GM20000 (cell line): ENCODE data around the gene ZNF746.
"Not testable (repeated sequence)": the region's sequence is repeated elsewhere in the genome, so short reads cannot be mapped to it uniquely, and the experiment has no call there.

ENCODE experiments used
- DNase-seq: peaks from one replicate; pipeline ENCODE4 v3.0.0; 2012; ENCODE audit warnings: low spot score
- TF ChIP-seq, protein P1 (sequence below): IDR thresholded peaks from 2 replicates; pipeline ENCODE4 v1.5.1; 2012; ENCODE audit warnings: mild to moderate bottlenecking, control low read depth; ENCODE audit errors: extremely low read depth, missing control alignments

The ZNF746 gene

GRCh38 chr7:149448961-149449360 lies 48.6 kb downstream of the ZNF746 start:
- TF ChIP-seq, protein P1, sequence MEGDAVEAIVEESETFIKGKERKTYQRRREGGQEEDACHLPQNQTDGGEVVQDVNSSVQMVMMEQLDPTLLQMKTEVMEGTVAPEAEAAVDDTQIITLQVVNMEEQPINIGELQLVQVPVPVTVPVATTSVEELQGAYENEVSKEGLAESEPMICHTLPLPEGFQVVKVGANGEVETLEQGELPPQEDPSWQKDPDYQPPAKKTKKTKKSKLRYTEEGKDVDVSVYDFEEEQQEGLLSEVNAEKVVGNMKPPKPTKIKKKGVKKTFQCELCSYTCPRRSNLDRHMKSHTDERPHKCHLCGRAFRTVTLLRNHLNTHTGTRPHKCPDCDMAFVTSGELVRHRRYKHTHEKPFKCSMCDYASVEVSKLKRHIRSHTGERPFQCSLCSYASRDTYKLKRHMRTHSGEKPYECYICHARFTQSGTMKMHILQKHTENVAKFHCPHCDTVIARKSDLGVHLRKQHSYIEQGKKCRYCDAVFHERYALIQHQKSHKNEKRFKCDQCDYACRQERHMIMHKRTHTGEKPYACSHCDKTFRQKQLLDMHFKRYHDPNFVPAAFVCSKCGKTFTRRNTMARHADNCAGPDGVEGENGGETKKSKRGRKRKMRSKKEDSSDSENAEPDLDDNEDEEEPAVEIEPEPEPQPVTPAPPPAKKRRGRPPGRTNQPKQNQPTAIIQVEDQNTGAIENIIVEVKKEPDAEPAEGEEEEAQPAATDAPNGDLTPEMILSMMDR: no peak
- no peak for DNase-seq

- DNase-seq: not testable (repeated sequence)
Observed at GRCh38 chr7:149446026-149446425, 51.6 kb downstream of the ZNF746 start.

GRCh38 chr7:149444287-149444686 lies 53.3 kb downstream of the ZNF746 start:
- TF ChIP-seq, protein P1: no peak
- no peak for DNase-seq

- DNase-seq: no peak
- TF ChIP-seq, protein P1: no peak
Observed at GRCh38 chr7:149443523-149443922, 54.1 kb downstream of the ZNF746 start.

- DNase-seq: no peak
- TF ChIP-seq, protein P1: no peak
Observed at GRCh38 chr7:149442924-149443323, 54.7 kb downstream of the ZNF746 start.

DNA sequence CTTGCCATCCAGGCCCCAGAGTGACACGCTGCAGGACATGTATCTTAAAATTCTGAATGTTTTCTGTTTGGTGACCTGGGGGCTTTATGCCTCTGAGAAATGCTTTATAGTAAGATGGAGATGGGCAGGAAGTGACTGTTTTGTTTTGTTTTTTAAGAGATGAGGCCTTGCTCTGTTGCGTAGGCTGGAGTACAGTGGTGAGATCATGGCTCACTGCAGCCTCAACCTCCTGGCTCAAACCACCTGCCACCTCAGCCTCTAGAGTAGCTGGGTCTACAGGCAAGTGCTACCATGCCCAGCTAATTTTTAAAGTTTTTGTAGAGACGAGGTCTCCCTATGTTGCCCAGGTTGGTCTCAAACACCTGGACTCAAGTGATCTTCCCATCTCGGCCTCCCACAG lies 57.4 kb downstream of the ZNF746 start:
- TF ChIP-seq, protein P1: no peak

DNA sequence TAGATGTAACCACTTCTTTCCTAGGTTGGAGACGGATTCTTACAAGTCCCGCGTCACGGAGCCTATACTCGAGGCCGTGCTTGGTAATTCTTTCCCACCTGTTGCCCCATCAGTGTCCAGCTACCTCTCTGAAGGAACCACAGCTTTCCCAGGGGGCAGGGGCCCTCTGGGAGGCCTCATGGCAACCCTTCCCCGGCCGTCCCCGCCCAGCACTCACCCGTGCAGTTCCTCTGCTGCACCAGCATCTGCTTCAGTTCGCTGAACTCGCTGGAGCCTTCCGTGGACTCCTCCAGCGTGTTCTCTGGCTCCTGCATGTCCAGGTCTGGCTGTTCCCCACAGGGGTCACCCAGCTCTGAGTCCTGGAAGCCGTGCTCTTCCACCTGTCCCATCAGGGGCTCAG lies 61.3 kb downstream of the ZNF746 start:
- no peak for DNase-seq
- TF ChIP-seq, protein P1: no peak

More for the DNA sequence above, 57.4 kb downstream of the ZNF746 start:
- no peak for DNase-seq

DNA sequence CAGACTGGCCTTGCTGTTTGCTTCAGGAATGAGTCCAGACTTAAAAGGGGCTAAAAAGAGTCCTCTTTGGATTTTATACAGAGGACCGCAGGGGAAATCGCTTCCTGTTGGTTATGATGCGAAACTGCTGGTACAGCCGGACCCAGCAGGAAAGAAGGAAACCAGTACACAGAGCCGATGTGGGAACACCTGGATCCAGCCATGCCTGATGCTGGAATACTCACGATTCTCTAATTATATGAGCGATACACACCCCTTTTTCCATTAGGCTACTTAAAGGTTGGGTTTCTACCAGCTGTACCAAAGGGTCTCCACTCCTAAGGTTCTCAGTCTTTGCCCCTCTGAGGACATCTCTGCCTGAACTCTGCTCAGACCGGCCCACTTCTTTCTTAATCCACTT lies 64.5 kb downstream of the ZNF746 start:
- DNase-seq: no peak
- TF ChIP-seq, protein P1: no peak
